GM12873 (cell line): ENCODE results near the gene RBFOX2.

Source experiments
- TF ChIP-seq, protein P1 (sequence below): IDR thresholded peaks from 2 replicates; pipeline ENCODE4 v1.5.1; 2012; ENCODE audit warnings: low read depth, mild to moderate bottlenecking, moderate library complexity, low read length, control low read depth; ENCODE audit not compliant: insufficient read depth; ENCODE audit errors: missing control alignments

RBFOX2 gene

DNA sequence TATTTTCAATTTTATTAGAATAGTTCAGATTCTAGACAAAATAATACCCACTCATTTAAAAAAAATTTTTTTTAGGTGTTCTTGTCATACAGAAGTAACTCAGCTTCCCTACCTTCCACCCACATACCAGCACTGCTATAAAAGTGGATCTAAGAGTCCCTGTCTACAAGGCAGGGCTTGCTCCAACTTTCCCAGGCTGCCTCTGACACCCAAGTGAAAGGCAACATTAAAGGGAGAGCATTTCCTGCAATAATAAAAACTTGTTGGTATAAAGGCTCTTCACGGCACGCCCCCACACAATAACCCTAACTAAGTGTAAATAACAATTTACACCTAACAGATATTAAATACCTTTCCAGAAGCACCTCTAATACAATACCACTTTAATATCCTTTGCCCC is 183.7 kb downstream of the RBFOX2 start:
- TF ChIP-seq, protein P1, sequence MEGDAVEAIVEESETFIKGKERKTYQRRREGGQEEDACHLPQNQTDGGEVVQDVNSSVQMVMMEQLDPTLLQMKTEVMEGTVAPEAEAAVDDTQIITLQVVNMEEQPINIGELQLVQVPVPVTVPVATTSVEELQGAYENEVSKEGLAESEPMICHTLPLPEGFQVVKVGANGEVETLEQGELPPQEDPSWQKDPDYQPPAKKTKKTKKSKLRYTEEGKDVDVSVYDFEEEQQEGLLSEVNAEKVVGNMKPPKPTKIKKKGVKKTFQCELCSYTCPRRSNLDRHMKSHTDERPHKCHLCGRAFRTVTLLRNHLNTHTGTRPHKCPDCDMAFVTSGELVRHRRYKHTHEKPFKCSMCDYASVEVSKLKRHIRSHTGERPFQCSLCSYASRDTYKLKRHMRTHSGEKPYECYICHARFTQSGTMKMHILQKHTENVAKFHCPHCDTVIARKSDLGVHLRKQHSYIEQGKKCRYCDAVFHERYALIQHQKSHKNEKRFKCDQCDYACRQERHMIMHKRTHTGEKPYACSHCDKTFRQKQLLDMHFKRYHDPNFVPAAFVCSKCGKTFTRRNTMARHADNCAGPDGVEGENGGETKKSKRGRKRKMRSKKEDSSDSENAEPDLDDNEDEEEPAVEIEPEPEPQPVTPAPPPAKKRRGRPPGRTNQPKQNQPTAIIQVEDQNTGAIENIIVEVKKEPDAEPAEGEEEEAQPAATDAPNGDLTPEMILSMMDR, result no peak

DNA sequence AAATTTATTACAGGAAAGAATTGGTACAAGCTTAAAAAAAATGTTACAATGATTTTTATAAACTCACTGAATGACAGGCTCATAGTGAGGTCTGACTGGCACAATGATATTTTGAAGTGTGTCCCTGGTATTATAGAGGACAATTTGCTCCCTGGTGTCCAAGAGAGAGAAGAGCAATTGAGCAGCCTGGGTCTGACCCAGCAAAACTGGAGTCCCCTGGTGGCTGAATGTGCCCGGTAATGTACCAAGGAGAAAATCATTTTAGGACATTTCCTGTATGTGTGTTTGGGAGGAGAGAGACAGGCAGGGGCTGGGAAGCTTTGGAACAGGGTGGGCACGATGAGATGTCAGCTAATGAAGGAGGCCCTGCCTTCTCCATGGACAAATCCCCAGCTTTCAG is 185.7 kb downstream of the RBFOX2 start:
- TF ChIP-seq, protein P1, result peak; percentile 49

DNA sequence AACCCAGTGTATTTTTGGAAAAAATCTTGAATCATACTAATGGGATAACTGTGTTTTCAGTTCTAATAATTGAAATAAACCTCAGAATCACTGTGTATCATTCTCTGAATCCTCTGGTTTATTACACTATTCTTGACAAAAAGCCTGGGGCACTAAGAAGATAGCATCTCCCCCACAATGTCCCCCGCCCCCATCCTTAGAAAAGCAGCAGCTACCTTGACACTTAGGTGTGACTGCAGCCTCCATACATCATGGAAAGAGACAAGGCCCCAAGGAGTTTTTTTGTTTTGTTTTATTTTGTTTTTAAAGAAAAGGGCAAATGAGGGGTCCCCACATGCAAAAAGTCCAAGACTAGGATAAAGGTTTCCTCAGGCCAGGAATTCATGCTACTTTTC is 186.1 kb downstream of the RBFOX2 start:
- TF ChIP-seq, protein P1, result no peak

DNA sequence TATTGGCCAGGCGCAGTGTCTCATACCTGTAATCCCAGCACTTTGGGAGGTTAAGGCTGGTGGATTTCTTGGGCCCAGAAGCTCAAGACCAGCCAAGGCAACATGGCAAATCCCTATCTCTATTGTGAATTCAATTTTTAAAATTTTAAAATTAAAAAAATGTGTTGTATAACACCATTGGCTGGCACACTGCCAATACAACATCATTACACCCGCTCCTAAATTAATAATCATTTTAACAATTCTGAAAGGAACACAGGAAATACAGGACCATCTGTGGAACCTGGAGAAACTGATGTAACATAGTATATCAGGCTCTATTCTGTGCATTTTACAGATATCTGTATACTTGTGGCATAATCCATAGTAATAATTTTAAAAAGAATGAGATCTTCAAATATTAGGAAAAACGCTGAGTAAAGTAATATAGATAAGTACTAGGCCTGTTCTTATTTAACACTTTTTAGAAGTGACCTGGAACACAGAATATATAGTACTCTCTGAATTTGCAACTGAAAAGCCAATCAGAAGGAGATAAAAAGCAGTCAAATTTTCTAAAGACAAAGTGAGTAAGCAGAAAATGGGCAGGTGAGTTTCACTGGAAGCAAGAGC is 186.6 kb downstream of the RBFOX2 start:
- TF ChIP-seq, protein P1, result no peak

DNA sequence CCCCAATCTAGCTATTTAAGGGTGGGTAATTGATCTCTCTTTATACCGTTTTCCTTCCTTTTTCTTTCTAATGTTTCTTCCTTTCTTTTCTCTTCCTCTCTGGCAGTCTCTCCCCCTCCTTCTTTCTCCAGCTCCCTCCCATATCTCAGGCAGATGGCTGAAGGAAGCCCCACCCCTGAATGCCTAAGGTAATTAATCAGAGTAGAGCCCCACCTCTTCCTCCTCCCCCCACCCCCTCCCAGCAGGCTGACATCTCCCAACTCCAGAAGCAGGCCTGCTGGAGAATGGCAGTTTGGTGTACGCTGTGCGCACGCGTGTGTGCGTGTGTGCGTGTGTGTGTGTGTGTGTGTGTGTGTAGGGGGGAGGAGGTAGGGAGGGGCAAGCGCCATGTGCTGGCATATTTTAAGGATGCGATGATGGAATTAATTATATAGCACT is 188.3 kb downstream of the RBFOX2 start:
- TF ChIP-seq, protein P1, result no peak

DNA sequence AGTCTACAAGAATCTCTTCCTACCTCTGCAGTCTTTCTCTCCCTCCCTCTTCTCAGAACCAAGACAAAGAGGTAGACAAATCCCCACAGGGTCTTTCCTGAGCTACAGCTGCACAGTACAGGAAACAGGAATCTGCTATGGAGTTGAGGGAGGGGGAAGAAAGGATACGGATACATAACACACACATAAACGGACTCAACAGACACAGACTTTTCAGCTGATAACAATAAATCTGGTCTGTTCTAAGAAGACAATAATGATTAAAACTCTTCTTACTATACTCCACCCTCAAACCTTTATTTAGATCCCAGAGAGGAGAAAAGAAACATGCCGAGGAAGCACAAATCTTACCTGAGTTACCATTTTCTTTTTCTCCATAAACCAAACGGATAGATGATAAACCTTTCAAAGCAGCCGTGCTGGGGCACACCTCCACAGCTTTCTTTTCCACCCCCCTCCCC is 188.8 kb downstream of the RBFOX2 start:
- TF ChIP-seq, protein P1, result no peak

DNA sequence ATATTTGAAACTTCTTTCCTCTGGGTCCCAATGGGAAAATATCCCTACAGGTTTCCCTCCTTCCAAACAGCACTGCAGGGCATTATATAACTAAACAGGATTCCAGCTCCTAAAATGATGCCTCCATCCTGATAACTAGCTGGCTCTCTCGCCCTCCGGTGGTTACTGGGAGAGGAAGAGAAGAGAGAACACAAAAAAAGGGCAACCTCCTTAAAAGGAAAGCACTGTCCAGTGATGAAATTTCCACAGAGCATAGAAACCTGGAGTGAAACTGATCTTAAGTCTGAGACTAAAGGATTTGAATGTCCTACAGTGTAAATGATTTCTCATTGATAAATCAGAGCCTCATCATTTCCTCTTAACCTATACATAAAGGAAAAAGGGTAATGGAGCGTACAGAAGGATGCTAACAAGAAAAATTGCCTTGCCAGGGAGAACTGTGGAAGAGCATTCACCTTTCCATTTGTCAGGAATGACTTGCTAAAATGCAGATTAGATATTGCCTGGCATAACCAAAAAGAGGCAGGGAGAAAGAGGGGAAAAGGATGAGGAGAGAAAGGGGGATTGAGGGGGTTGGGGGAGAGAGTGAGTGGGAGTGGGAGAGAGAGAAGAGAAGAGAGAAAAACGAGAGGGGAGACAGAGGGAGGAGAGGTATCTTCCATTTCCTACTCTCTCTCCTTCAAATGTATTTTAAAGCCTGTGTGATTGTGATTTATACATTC is 189.6 kb downstream of the RBFOX2 start:
- TF ChIP-seq, protein P1, result peak; percentile 25
